ENCODE measurements around the gene CYP27B1.

DNA sequence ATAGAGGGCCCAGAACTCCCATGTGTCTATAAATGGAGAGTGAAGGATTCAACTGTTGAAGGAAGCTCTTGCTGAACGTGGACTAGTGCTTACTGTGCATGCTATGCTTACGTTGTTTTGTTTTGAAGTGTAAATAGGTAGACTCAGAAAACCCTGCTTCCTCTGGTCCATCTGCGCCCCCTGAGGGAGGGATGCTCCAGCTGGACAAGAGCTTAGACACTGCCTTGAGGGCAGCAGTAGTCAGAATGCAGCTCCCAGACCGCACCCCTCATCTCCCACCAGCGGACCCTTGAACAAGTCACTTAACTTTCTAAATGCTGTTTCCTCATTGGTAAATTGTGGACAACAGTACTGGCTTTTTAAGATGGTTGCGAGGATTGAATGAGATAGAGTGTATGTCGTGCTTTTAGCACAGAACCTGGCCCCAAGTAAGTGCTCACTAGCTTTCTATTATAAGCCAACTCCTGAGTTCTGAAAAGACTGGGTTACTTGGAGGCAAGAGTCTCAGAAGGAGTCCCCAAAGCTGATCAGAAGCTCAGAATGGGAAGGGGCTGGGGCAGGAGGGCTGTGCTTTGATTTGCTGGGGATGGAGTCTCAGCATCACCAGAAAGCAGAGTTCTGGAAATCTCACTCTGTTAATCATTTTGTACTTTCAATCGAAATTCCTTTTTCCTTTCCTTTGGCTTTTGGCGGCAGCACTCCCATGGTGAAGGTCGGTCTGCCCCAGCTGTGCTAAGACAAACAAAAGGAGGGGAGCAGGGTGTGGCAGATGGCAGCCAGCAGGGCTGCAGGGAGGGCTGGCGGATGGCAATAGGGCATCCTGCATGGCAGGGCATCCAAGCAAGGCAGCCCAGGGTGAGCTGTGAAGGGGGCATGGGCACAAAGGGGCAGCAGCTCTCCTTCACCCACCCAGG lies 43.9 kb downstream of the CYP27B1 start:
- TF ChIP-seq, protein P1, sequence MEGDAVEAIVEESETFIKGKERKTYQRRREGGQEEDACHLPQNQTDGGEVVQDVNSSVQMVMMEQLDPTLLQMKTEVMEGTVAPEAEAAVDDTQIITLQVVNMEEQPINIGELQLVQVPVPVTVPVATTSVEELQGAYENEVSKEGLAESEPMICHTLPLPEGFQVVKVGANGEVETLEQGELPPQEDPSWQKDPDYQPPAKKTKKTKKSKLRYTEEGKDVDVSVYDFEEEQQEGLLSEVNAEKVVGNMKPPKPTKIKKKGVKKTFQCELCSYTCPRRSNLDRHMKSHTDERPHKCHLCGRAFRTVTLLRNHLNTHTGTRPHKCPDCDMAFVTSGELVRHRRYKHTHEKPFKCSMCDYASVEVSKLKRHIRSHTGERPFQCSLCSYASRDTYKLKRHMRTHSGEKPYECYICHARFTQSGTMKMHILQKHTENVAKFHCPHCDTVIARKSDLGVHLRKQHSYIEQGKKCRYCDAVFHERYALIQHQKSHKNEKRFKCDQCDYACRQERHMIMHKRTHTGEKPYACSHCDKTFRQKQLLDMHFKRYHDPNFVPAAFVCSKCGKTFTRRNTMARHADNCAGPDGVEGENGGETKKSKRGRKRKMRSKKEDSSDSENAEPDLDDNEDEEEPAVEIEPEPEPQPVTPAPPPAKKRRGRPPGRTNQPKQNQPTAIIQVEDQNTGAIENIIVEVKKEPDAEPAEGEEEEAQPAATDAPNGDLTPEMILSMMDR (conservative IDR thresholded peaks at IDR 0.05; ENCODE audit: low read depth, low read length), result no peak
- no peak for TF ChIP-seq EZH2 (IDR thresholded peaks at IDR 0.05; ENCODE audit: borderline replicate concordance, low read depth, low read length, poor library complexity, severe bottlenecking)
